K562 (cell line): ENCODE results near the gene CCDC127. TPM values are rescaled to one million over a fixed set of nuclear protein-coding genes. Genes with fewer than 3 reads are reported as not detected.

Experiments used
- ATAC-seq: fragments of 200-7000 bp; cut with Tn5 transposase; 3 replicates; pipeline ENCODE4 v1.9.1; 2020; ENCODE audit warnings: moderate library complexity
- BruUV-seq: library from RNA; stranded (reverse); fragments of 400-500 nt; replicated peaks from 2 replicates; lab custom pipeline; 2021; lab: Mats Ljungman, UMichigan
- CTCF ChIA-PET: fragments of 300-600 bp; formaldehyde crosslinking; extraction: SDS; loops from one replicate; lab custom pipeline; 2021; ENCODE audit warnings: low intra/inter-chr PET ratio; lab: Yijun Ruan, JAX
- POLR2A ChIA-PET: fragments of 300-600, 350-650 bp; sonication (Branson Sonifier 250); formaldehyde crosslinking; extraction: SDS; loops from one replicate; lab custom pipeline; 2021; ENCODE audit warnings: antibody characterized with exemption, inconsistent platforms; lab: Yijun Ruan, JAX
- DNase-seq, 4 experiments: peaks; one replicate each; pipeline versions ENCODE4 v3.0.0 to v3.0.0-alpha.2; 2011 to 2018; ENCODE audit warnings: low spot score in 3 of 4, mixed read lengths in 3 of 4; ENCODE audit errors: extremely low read depth in 1 of 4
- FAIRE-seq: peaks from 2 replicates; lab custom pipeline; 2011; peaks lifted over from hg19 to GRCh38; lab: Jason Lieb, UNC
- H2AFZ ChIP-seq: 2 replicates; pipeline ENCODE4 v1.6.0; 2011; ENCODE audit warnings: low read depth, low read length, control low read depth, inconsistent platforms
- H3K27ac ChIP-seq: fragments of 200-600 bp; 3 replicates; pipeline ENCODE4 v1.8.0; 2011; ENCODE audit warnings: low read depth, mild to moderate bottlenecking, control low read depth, inconsistent platforms, low read length, moderate library complexity, mixed read lengths; ENCODE audit errors: extremely low read depth
- H3K27me3 ChIP-seq, 2 experiments: fragments of 300-600 bp in 1 of 2; 2 replicates in 1 of 2; 3 replicates in 1 of 2; pipeline versions ENCODE4 v1.6.0 to v1.8.0; 2011; ENCODE audit warnings: inconsistent platforms in 2 of 2, low read length in 2 of 2, mild to moderate bottlenecking in 1 of 2, mixed read lengths in 1 of 2, moderate library complexity in 1 of 2; ENCODE audit not compliant: control insufficient read depth in 2 of 2, insufficient read depth in 2 of 2
- H3K36me3 ChIP-seq: fragments of 300-600 bp; 3 replicates; pipeline ENCODE4 v1.8.0; 2011; ENCODE audit warnings: mild to moderate bottlenecking, low read length, inconsistent platforms; ENCODE audit not compliant: control insufficient read depth, insufficient read depth
- H3K4me1 ChIP-seq, 2 experiments: fragments of 200-600 bp in 1 of 2; replicated peaks in 1 of 2; 2 replicates in 1 of 2; 3 replicates in 1 of 2; pipeline versions ENCODE4 v1.5.1 to v1.8.0; 2011; ENCODE audit warnings: inconsistent platforms in 2 of 2, low read length in 2 of 2, mild to moderate bottlenecking in 1 of 2, mixed read lengths in 1 of 2, moderate library complexity in 1 of 2; ENCODE audit not compliant: control insufficient read depth in 2 of 2, insufficient read depth in 2 of 2
- H3K4me2 ChIP-seq: 2 replicates; pipeline ENCODE4 v1.6.1; 2011; ENCODE audit warnings: low read length, control low read depth, inconsistent platforms, mixed read lengths; ENCODE audit not compliant: insufficient read depth
- H3K4me3 ChIP-seq: fragments of 200-600 bp; sonication (generic), shearing (Covaris generic); 2 replicates; pipeline ENCODE4 v1.5.1; 2016; ENCODE audit warnings: control low read depth, inconsistent platforms
- H3K79me2 ChIP-seq: fragments of 200-600 bp; 3 replicates; pipeline ENCODE4 v1.8.0; 2011; ENCODE audit warnings: low read length, inconsistent platforms; ENCODE audit not compliant: control insufficient read depth, insufficient read depth
- H3K9ac ChIP-seq, 2 experiments: 2 replicates each; pipeline versions ENCODE4 v1.6.0 to v1.6.1; 2011; ENCODE audit warnings: low read depth in 2 of 2, low read length in 2 of 2, control low read depth in 1 of 2, inconsistent platforms in 1 of 2, mild to moderate bottlenecking in 1 of 2, mixed read lengths in 1 of 2; ENCODE audit not compliant: insufficient read depth in 1 of 2
- H3K9me1 ChIP-seq: one replicate; pipeline ENCODE4 v1.6.0; 2011; ENCODE audit warnings: inconsistent platforms, mild to moderate bottlenecking, low read length, moderate library complexity; ENCODE audit not compliant: control insufficient read depth, insufficient read depth
- H3K9me3 ChIP-seq: replicated peaks from 2 replicates; pipeline ENCODE4 v1.5.1; 2011; ENCODE audit warnings: low read depth, low read length, inconsistent platforms; ENCODE audit not compliant: control insufficient read depth, insufficient read depth
- H4K20me1 ChIP-seq: replicated peaks from 2 replicates; pipeline ENCODE4 v1.6.1; 2011; ENCODE audit warnings: low read length, inconsistent platforms, mixed read lengths; ENCODE audit not compliant: control insufficient read depth, insufficient read depth
- WGBS: fragments of 100-300 bp; shearing (Covaris generic); methylation state at CpG from one replicate; pipeline ENCODE4 v1.1.6; 2016; ENCODE audit warnings: low coverage, mixed read lengths; ENCODE audit not compliant: insufficient coverage; ENCODE audit errors: missing lambda C conversion rate; 5-methylcytosine and 5-hydroxymethylcytosine counted together
- in situ Hi-C: fragments of 300-500 bp; cut with MboI; formaldehyde crosslinking; loops from 4 replicates; pipeline ENCODE4 v1.15.0; 2018; ENCODE audit warnings: inconsistent platforms, mixed read lengths
- intact Hi-C: fragments of 100-400 bp; cut with micrococcal nuclease; formaldehyde crosslinking; loops from 2 replicates; pipeline ENCODE4 v1.14.2; 2022
- polyA plus RNA-seq, 8 experiments: library from polyadenylated mRNA; depleted of rRNA in 4 of 8; stranded (reverse) in 5 of 8; unstranded in 3 of 8; fragments of >200 nt; fragmentation: Nextera tagmentation in 2 of 8; fragmentation: Illumina TruSeq in 1 of 8; extraction: Ambion mirVana in 2 of 8; extraction: Trizol in 1 of 8; gene quantifications; 2 replicates each; pipeline versions ENCODE4 v1.2.1 to v1.2.3, GENCODE V29; 2011 to 2014; ENCODE audit warnings: inconsistent platforms in 1 of 8, missing spikeins in 1 of 8
- total RNA-seq, 7 experiments: library from RNA; depleted of rRNA in 6 of 7; stranded (reverse); fragments of >200 nt in 6 of 7; fragmentation: Illumina TruSeq in 2 of 7; extraction: Trizol in 2 of 7; gene quantifications; 2 replicates each; pipeline versions ENCODE4 v1.2.1 to v1.2.3, GENCODE V29; 2011 to 2021; ENCODE audit warnings: low replicate concordance in 1 of 7
- TF ChIP-seq, protein P1 (sequence below): sonication (generic); formaldehyde crosslinking; IDR thresholded peaks from 2 replicates; pipeline ENCODE4 v1.9.0; 2022; ENCODE audit warnings: mild to moderate bottlenecking, missing genetic modification reagents
- TF ChIP-seq, protein P2 (sequence below): fragments of 450-650 bp; IDR thresholded peaks from 2 replicates; pipeline ENCODE4 v1.6.1; 2016
- TF ChIP-seq, protein P3 (sequence below): fragments of 450-650 bp; formaldehyde crosslinking; IDR thresholded peaks from 2 replicates; pipeline ENCODE4 v1.4.0; 2020; ENCODE audit warnings: mild to moderate bottlenecking, moderate library complexity
- TF ChIP-seq, protein P4 (sequence below): fragments of 450-650 bp; formaldehyde crosslinking; IDR thresholded peaks from 2 replicates; pipeline ENCODE4 v1.4.0; 2022; ENCODE audit warnings: mild to moderate bottlenecking, moderate library complexity

CCDC127 gene
- total and polyA plus RNA-seq, 9 of the 15 experiments (the other 6 are each of a cell fraction or from before 2014, with no cell fraction given) = 2.7 to 4.5 (median 4.1) TPM

DNA sequence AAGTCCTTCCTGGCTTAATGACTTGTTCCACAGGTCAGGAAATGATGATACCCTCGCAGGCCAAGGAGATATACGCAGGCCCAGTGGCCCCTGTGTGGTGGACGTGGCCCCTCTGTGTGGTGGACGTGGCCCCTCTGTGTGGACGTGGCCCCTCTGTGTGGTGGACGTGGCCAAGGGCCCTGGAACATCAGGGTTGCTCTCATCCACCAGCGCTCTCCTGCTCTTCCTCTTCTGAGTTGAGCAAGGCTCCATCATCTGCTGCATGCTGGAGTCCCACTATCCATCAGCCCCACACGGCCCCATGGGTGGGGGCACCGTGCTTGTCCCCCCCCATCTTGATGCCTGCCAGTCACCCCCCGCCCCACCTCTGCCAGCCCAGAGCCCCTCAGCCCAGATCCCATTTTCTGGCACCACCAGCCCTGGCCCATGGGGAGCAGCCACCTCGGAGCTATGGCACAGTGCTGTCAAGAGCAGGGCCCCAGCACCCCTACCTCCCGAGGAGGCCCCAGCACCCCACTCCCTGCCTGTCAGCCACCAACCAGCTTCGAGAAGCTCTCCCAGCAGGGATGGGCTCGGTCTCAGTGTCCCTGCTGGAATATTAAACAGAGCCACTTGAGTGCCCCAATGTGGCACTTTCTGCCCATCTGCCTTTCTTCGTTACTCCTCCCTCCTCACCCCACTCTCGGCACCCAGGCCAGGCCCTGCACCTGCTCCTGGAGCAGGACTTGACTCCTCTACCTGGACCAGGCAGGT is 18.6 kb downstream of the CCDC127 start:
- H3K9me1 ChIP-seq = no peaks in the 10 kb centered on the region
- H3K4me1 ChIP-seq = peaks cover 2 to 37% of the 10 kb centered on the region in 2 experiments; a peak in 3 of 5 replicates
- no peak overlapping the region for H3K27ac ChIP-seq
- H3K4me3 ChIP-seq = no peak overlapping the region
- H3K9me3 ChIP-seq = no peaks in the 10 kb centered on the region
- in situ Hi-C loops = no loop called here
- H3K4me2 ChIP-seq = no peak overlapping the region
- BruUV-seq = no TSS peak
- no peak for ATAC-seq
- peaks cover 3 to 7% of the 10 kb centered on the region in 2 experiments; a peak in 3 of 5 replicates for H3K27me3 ChIP-seq
- H3K9ac ChIP-seq = no peak overlapping the region
- peaks cover 11% of the 10 kb centered on the region for H3K36me3 ChIP-seq
- no peak for DNase-seq
- FAIRE-seq = no peak
- no peaks in the 10 kb centered on the region for H3K79me2 ChIP-seq
- TF ChIP-seq, protein P1, sequence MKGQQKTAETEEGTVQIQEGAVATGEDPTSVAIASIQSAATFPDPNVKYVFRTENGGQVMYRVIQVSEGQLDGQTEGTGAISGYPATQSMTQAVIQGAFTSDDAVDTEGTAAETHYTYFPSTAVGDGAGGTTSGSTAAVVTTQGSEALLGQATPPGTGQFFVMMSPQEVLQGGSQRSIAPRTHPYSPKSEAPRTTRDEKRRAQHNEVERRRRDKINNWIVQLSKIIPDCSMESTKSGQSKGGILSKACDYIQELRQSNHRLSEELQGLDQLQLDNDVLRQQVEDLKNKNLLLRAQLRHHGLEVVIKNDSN (CRISPR knock-in tag) = no peak
- TF ChIP-seq, protein P2, sequence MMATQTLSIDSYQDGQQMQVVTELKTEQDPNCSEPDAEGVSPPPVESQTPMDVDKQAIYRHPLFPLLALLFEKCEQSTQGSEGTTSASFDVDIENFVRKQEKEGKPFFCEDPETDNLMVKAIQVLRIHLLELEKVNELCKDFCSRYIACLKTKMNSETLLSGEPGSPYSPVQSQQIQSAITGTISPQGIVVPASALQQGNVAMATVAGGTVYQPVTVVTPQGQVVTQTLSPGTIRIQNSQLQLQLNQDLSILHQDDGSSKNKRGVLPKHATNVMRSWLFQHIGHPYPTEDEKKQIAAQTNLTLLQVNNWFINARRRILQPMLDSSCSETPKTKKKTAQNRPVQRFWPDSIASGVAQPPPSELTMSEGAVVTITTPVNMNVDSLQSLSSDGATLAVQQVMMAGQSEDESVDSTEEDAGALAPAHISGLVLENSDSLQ = no peak
- TF ChIP-seq, protein P3, sequence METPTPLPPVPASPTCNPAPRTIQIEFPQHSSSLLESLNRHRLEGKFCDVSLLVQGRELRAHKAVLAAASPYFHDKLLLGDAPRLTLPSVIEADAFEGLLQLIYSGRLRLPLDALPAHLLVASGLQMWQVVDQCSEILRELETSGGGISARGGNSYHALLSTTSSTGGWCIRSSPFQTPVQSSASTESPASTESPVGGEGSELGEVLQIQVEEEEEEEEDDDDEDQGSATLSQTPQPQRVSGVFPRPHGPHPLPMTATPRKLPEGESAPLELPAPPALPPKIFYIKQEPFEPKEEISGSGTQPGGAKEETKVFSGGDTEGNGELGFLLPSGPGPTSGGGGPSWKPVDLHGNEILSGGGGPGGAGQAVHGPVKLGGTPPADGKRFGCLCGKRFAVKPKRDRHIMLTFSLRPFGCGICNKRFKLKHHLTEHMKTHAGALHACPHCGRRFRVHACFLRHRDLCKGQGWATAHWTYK (CRISPR knock-in tag) = peak; percentile 97
- TF ChIP-seq, protein P4, sequence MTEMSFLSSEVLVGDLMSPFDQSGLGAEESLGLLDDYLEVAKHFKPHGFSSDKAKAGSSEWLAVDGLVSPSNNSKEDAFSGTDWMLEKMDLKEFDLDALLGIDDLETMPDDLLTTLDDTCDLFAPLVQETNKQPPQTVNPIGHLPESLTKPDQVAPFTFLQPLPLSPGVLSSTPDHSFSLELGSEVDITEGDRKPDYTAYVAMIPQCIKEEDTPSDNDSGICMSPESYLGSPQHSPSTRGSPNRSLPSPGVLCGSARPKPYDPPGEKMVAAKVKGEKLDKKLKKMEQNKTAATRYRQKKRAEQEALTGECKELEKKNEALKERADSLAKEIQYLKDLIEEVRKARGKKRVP (CRISPR knock-in tag) = no peak
- TF ChIP-seq, all 486 proteins: peak for 1
- Histone ChIP-seq H2AFZ (no peak overlapping the region), H4K20me1 (no peaks in the 10 kb centered on the region; the same call in 1 of the 2 replicates)
- WGBS = 70% methylated on average over 14 of the region's 16 CpGs
- CTCF ChIA-PET = no interaction called here
- POLR2A ChIA-PET = interaction anchor here (0.9 to 1.0 kb wide), 2 partner anchors 8 to 10 kb away, joined by 3 to 5 read pairs; partner anchors contain the start of gene LRRC14B
- intact Hi-C loops = no loop called here
